ENCODE results near the gene MBOAT1.

Gene MBOAT1

GRCh38 chr6:20162515-20162914, 49.8 kb downstream of the MBOAT1 start:
- Histone ChIP-seq H3K4me3 (ENCODE audit: low read depth in 1 of 5, low read length in 5 of 5) (no peak overlapping the region), H3K9me3 (ENCODE audit: control insufficient read depth in 5 of 5, low read length in 5 of 5) (no peaks in the 10 kb centered on the region), H3K36me3 (ENCODE audit: control insufficient read depth in 5 of 5, insufficient read depth in 5 of 5, low read length in 5 of 5) (no peaks in the 10 kb centered on the region), H3K4me1 (ENCODE audit: control insufficient read depth in 5 of 5, insufficient read depth in 5 of 5, low read length in 5 of 5) (peaks cover 0 to 7% (median 0%) of the 10 kb centered on the region in 5 donors), H3K27me3 (ENCODE audit: control insufficient read depth in 5 of 5, insufficient read depth in 4 of 5, low read length in 5 of 5) (no peaks in the 10 kb centered on the region), H3K9ac (ENCODE audit: low read length in 5 of 5) (no peak overlapping the region), H3K27ac (ENCODE audit: low read depth, low read length) (no peak overlapping the region)

DNA sequence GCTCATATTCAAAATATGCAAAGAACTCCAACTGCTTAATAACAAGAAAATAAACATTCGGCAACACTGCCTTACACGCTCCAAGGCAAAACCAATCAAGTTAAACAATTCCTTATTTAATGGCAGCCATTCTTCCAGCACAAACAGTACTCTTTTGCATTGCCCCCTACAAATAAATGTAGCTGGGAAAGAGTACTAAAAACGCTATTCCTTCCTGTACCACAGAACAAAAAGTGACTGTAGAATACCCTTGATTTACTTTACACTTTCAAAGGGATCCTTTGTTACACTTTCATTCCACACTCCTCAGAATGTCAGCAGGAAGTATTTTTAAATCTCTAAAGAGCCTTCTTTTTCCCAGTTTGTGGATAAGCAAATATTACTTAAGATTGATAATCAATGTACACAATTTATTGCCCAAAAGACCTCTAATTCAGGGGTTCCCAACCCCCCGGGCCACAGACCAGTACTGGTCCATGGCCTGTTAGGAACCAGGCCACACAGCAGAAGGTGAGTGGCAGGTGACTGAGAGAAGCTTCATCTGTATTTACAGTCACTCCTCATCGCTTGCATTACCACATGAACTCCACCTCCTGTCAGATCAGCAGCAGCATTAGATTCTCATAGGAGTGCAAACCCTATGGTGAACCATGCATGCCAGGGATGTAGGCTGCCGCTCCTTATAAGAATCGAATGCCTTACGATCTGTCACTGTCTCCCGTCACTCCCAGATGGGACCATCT, 51.6 kb downstream of the MBOAT1 start:
- Histone ChIP-seq H3K4me1 (ENCODE audit: control insufficient read depth in 5 of 5, insufficient read depth in 5 of 5, low read length in 5 of 5) (peaks cover 0 to 4% (median 0%) of the 10 kb centered on the region in 5 donors), H3K27ac (ENCODE audit: low read depth, low read length) (no peak overlapping the region)

GRCh38 chr6:20159781-20160540, 52.3 kb downstream of the MBOAT1 start:
- Histone ChIP-seq H3K27me3 (ENCODE audit: control insufficient read depth in 5 of 5, insufficient read depth in 4 of 5, low read length in 5 of 5) (no peaks in the 10 kb centered on the region), H3K36me3 (ENCODE audit: control insufficient read depth in 5 of 5, insufficient read depth in 5 of 5, low read length in 5 of 5) (no peaks in the 10 kb centered on the region), H3K4me1 (ENCODE audit: control insufficient read depth in 5 of 5, insufficient read depth in 5 of 5, low read length in 5 of 5) (peaks cover 0 to 4% (median 0%) of the 10 kb centered on the region in 5 donors), H3K9me3 (ENCODE audit: control insufficient read depth in 5 of 5, low read length in 5 of 5) (no peaks in the 10 kb centered on the region), H3K4me3 (ENCODE audit: low read depth in 1 of 5, low read length in 5 of 5) (no peak overlapping the region), H3K27ac (ENCODE audit: low read depth, low read length) (no peak overlapping the region), H3K9ac (ENCODE audit: low read length in 5 of 5) (no peak overlapping the region)

More for the DNA sequence above, 51.6 kb downstream of the MBOAT1 start:
- Histone ChIP-seq H3K27me3 (ENCODE audit: control insufficient read depth in 5 of 5, insufficient read depth in 4 of 5, low read length in 5 of 5) (no peaks in the 10 kb centered on the region), H3K9ac (ENCODE audit: low read length in 5 of 5) (no peak overlapping the region), H3K9me3 (ENCODE audit: control insufficient read depth in 5 of 5, low read length in 5 of 5) (no peaks in the 10 kb centered on the region), H3K36me3 (ENCODE audit: control insufficient read depth in 5 of 5, insufficient read depth in 5 of 5, low read length in 5 of 5) (no peaks in the 10 kb centered on the region), H3K4me3 (ENCODE audit: low read depth in 1 of 5, low read length in 5 of 5) (no peak overlapping the region)

GRCh38 chr6:20159098-20159497, 53.2 kb downstream of the MBOAT1 start:
- H3K4me3 ChIP-seq (ENCODE audit: low read depth in 1 of 5, low read length in 5 of 5): no peak overlapping the region

DNA sequence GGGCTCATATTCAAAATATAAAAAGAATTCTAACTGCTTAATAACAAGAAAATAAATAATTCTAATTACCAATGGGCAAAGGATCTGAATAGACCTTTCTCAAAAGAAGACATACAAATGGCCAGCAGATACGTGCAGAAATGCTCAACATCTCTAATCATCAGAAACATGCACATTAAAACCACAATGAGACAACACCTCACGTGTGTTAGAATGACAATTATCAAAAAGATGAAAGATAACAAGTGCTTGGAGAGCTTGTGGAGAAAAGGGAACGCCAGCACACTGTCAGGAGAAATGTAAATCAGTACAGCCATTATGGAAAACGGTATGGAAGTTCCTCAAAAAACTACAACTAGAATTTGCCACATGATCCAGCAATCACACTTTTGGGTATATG, 53.6 kb downstream of the MBOAT1 start:
- H3K36me3 ChIP-seq (ENCODE audit: control insufficient read depth in 5 of 5, insufficient read depth in 5 of 5, low read length in 5 of 5): no peaks in the 10 kb centered on the region
- no peaks in the 10 kb centered on the region for H3K9me3 ChIP-seq (ENCODE audit: control insufficient read depth in 5 of 5, low read length in 5 of 5)
- no peak overlapping the region for H3K4me3 ChIP-seq (ENCODE audit: low read depth in 1 of 5, low read length in 5 of 5)
- H3K4me1 ChIP-seq (ENCODE audit: control insufficient read depth in 5 of 5, insufficient read depth in 5 of 5, low read length in 5 of 5): peaks cover 0 to 4% (median 0%) of the 10 kb centered on the region in 5 donors
- H3K27ac ChIP-seq (ENCODE audit: low read depth, low read length): no peak overlapping the region
- H3K27me3 ChIP-seq (ENCODE audit: control insufficient read depth in 5 of 5, insufficient read depth in 4 of 5, low read length in 5 of 5): no peaks in the 10 kb centered on the region
- no peak overlapping the region for H3K9ac ChIP-seq (ENCODE audit: low read length in 5 of 5)

More at GRCh38 chr6:20159098-20159497, 53.2 kb downstream of the MBOAT1 start:
- Histone ChIP-seq H3K4me1 (ENCODE audit: control insufficient read depth in 5 of 5, insufficient read depth in 5 of 5, low read length in 5 of 5) (peaks cover 0 to 4% (median 0%) of the 10 kb centered on the region in 5 donors), H3K27me3 (ENCODE audit: control insufficient read depth in 5 of 5, insufficient read depth in 4 of 5, low read length in 5 of 5) (no peaks in the 10 kb centered on the region), H3K36me3 (ENCODE audit: control insufficient read depth in 5 of 5, insufficient read depth in 5 of 5, low read length in 5 of 5) (no peaks in the 10 kb centered on the region), H3K27ac (ENCODE audit: low read depth, low read length) (no peak overlapping the region), H3K9ac (ENCODE audit: low read length in 5 of 5) (no peak overlapping the region), H3K9me3 (ENCODE audit: control insufficient read depth in 5 of 5, low read length in 5 of 5) (no peaks in the 10 kb centered on the region)

DNA sequence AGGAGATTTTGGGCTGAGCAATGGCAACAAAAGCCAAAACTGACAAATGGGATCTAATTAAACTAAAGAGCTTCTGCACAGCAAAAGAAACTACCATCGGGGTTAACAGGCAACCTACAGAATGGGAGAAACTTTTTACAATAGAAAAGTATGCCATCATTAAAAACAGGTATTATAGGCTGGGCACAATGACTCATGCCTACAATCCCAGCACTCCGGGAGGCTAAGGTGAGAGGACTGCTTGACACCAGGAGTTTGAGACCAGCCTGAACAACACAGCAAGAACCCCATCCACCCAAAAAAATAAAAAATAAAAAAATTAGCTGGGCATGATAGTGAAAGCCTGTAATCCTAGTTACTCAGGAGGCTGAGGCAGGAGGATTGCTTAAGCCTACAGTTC, 55.4 kb downstream of the MBOAT1 start:
- H3K4me3 ChIP-seq (ENCODE audit: low read depth in 1 of 5, low read length in 5 of 5): no peak overlapping the region
- peaks cover 0 to 4% (median 0%) of the 10 kb centered on the region in 5 donors for H3K4me1 ChIP-seq (ENCODE audit: control insufficient read depth in 5 of 5, insufficient read depth in 5 of 5, low read length in 5 of 5)
- H3K9ac ChIP-seq (ENCODE audit: low read length in 5 of 5): no peak overlapping the region
- no peak overlapping the region for H3K27ac ChIP-seq (ENCODE audit: low read depth, low read length)
- no peaks in the 10 kb centered on the region for H3K27me3 ChIP-seq (ENCODE audit: control insufficient read depth in 5 of 5, insufficient read depth in 4 of 5, low read length in 5 of 5)
- no peaks in the 10 kb centered on the region for H3K9me3 ChIP-seq (ENCODE audit: control insufficient read depth in 5 of 5, low read length in 5 of 5)
- no peaks in the 10 kb centered on the region for H3K36me3 ChIP-seq (ENCODE audit: control insufficient read depth in 5 of 5, insufficient read depth in 5 of 5, low read length in 5 of 5)

- no peak overlapping the region for H3K27ac ChIP-seq (ENCODE audit: low read depth, low read length)
- no peaks in the 10 kb centered on the region for H3K9me3 ChIP-seq (ENCODE audit: control insufficient read depth in 5 of 5, low read length in 5 of 5)
Measured at GRCh38 chr6:20154753-20155152, 57.5 kb downstream of the MBOAT1 start.

DNA sequence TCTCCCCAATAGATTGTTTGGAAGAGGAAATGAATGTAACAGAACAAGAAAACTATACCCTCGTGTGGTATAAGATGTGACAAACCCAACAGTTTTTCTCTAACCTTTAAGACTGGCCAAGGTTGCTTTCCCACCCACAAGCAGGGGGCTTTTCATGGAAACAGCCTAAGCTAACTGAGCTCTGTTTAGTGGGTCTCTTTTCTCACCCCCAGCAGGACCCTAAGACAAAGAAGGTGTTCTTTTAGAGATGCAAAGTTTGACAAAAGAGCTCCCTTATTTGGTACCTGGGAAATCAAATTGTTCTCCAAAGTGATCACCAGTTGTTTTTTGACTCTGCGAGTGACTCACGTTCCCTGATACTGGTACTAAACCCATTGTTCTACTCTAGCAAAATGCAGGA, 59.1 kb downstream of the MBOAT1 start:
- no peak overlapping the region for H3K4me3 ChIP-seq (ENCODE audit: low read depth in 1 of 5, low read length in 5 of 5)
- H3K4me1 ChIP-seq (ENCODE audit: control insufficient read depth in 5 of 5, insufficient read depth in 5 of 5, low read length in 5 of 5): no peaks in the 10 kb centered on the region
- H3K27ac ChIP-seq (ENCODE audit: low read depth, low read length): no peak overlapping the region
- H3K27me3 ChIP-seq (ENCODE audit: control insufficient read depth in 5 of 5, insufficient read depth in 4 of 5, low read length in 5 of 5): no peaks in the 10 kb centered on the region
- no peaks in the 10 kb centered on the region for H3K9me3 ChIP-seq (ENCODE audit: control insufficient read depth in 5 of 5, low read length in 5 of 5)
- H3K36me3 ChIP-seq (ENCODE audit: control insufficient read depth in 5 of 5, insufficient read depth in 5 of 5, low read length in 5 of 5): peaks cover 0 to 8% (median 2%) of the 10 kb centered on the region in 5 donors
- no peak overlapping the region for H3K9ac ChIP-seq (ENCODE audit: low read length in 5 of 5)

More at GRCh38 chr6:20154753-20155152, 57.5 kb downstream of the MBOAT1 start:
- Histone ChIP-seq H3K4me1 (ENCODE audit: control insufficient read depth in 5 of 5, insufficient read depth in 5 of 5, low read length in 5 of 5) (no peaks in the 10 kb centered on the region), H3K27me3 (ENCODE audit: control insufficient read depth in 5 of 5, insufficient read depth in 4 of 5, low read length in 5 of 5) (no peaks in the 10 kb centered on the region), H3K9ac (ENCODE audit: low read length in 5 of 5) (no peak overlapping the region), H3K36me3 (ENCODE audit: control insufficient read depth in 5 of 5, insufficient read depth in 5 of 5, low read length in 5 of 5) (peaks cover 0 to 6% (median 2%) of the 10 kb centered on the region in 5 donors), H3K4me3 (ENCODE audit: low read depth in 1 of 5, low read length in 5 of 5) (no peak overlapping the region)

- Histone ChIP-seq H3K9me3 (ENCODE audit: control insufficient read depth in 5 of 5, low read length in 5 of 5) (no peaks in the 10 kb centered on the region), H3K27ac (ENCODE audit: low read depth, low read length) (no peak overlapping the region), H3K4me3 (ENCODE audit: low read depth in 1 of 5, low read length in 5 of 5) (no peak overlapping the region), H3K9ac (ENCODE audit: low read length in 5 of 5) (no peak overlapping the region), H3K36me3 (ENCODE audit: control insufficient read depth in 5 of 5, insufficient read depth in 5 of 5, low read length in 5 of 5) (peaks cover 5 to 15% (median 8%) of the 10 kb centered on the region in 5 donors), H3K27me3 (ENCODE audit: control insufficient read depth in 5 of 5, insufficient read depth in 4 of 5, low read length in 5 of 5) (no peaks in the 10 kb centered on the region), H3K4me1 (ENCODE audit: control insufficient read depth in 5 of 5, insufficient read depth in 5 of 5, low read length in 5 of 5) (no peaks in the 10 kb centered on the region)
Measured at GRCh38 chr6:20148433-20148832, 63.8 kb downstream of the MBOAT1 start.

DNA sequence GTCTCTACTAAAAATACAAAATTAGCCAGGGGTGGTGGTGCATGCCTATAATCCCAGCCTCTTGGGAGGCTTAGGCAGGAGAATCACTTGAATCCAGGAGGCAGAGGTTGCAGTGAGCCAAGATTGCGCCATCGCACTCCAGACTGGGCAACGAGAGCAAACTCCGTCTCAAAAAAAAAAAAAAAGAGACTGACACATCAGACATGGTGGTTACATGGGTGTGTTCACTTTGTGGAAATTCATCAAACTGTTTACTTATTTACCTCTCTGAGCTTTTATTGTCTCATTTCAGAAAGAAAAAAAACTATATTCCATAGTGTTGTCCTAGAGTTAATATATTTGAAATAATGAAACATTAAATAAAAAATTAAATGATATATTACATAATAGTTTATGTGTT, 64.8 kb downstream of the MBOAT1 start:
- H3K4me3 ChIP-seq (ENCODE audit: low read depth in 1 of 5, low read length in 5 of 5): no peak overlapping the region
- H3K4me1 ChIP-seq (ENCODE audit: control insufficient read depth in 5 of 5, insufficient read depth in 5 of 5, low read length in 5 of 5): no peaks in the 10 kb centered on the region
- H3K9ac ChIP-seq (ENCODE audit: low read length in 5 of 5): no peak overlapping the region
- H3K9me3 ChIP-seq (ENCODE audit: control insufficient read depth in 5 of 5, low read length in 5 of 5): no peaks in the 10 kb centered on the region
- peaks cover 9 to 23% (median 15%) of the 10 kb centered on the region in 5 donors for H3K36me3 ChIP-seq (ENCODE audit: control insufficient read depth in 5 of 5, insufficient read depth in 5 of 5, low read length in 5 of 5)
- no peak overlapping the region for H3K27ac ChIP-seq (ENCODE audit: low read depth, low read length)
- H3K27me3 ChIP-seq (ENCODE audit: control insufficient read depth in 5 of 5, insufficient read depth in 4 of 5, low read length in 5 of 5): no peaks in the 10 kb centered on the region

Data from subcutaneous abdominal adipose tissue (tissue), 5 donors.